ENCODE measurements around the gene PLOD1.

DNA sequence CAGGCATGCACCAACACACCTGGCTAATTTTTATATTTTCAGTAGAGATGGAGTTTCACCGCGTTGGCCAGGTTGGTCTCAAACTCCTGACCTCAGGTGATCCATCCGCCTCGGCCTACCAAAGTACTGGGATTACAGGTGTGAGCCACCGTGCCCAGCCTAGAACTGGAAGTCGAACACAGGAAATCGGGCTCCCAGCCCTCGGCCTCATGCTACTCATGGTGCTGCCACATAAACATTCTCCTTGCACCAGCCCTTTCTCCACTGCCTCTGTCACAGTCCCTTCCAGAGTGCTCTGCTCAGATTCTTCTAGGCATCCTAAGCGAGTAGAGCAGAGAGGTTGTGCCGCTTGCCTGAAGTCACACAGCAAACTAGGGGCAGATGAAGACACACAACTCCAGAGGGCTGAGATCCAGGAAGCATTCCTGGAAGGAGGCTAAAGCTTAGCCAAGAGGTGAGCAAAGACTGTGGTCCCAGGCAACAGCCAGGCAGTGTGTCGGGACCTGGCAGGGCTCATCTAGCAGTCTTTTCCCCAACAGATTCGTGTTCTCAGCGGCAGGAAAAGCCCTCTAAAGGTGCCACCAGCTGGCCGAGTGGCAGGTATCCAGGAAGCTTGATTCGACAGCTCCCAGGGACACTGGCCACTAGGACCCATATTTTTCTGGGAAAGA, 46.2 kb upstream of the PLOD1 start:
- TF ChIP-seq, protein P1, sequence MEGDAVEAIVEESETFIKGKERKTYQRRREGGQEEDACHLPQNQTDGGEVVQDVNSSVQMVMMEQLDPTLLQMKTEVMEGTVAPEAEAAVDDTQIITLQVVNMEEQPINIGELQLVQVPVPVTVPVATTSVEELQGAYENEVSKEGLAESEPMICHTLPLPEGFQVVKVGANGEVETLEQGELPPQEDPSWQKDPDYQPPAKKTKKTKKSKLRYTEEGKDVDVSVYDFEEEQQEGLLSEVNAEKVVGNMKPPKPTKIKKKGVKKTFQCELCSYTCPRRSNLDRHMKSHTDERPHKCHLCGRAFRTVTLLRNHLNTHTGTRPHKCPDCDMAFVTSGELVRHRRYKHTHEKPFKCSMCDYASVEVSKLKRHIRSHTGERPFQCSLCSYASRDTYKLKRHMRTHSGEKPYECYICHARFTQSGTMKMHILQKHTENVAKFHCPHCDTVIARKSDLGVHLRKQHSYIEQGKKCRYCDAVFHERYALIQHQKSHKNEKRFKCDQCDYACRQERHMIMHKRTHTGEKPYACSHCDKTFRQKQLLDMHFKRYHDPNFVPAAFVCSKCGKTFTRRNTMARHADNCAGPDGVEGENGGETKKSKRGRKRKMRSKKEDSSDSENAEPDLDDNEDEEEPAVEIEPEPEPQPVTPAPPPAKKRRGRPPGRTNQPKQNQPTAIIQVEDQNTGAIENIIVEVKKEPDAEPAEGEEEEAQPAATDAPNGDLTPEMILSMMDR (IDR thresholded peaks at IDR 0.05): no peak
- TF ChIP-seq POLR2A (IDR thresholded peaks at IDR 0.05) (no peak), EP300 (IDR thresholded peaks at IDR 0.05) (no peak)

All from tibial nerve (tissue), 4 donors.